Fibroblast of lung (primary cell): ENCODE measurements around the gene GPC3. TPM values are rescaled to one million over a fixed set of nuclear protein-coding genes. Genes with fewer than 3 reads are reported as not detected.

ENCODE experiments used
- DNase-seq, 2 donors: peaks; one replicate each; pipeline versions ENCODE4 v3.0.0 to v3.0.0-alpha.2; 2010; ENCODE audit warnings: low read depth in 2 of 2
- H2AFZ ChIP-seq: 2 replicates; pipeline ENCODE4 v1.5.1; 2012; ENCODE audit warnings: low read length, control low read depth, inconsistent platforms
- H3K27ac ChIP-seq: 2 replicates; pipeline ENCODE4 v1.5.1; 2011; ENCODE audit warnings: low read length, control low read depth; ENCODE audit not compliant: insufficient read depth
- H3K27me3 ChIP-seq: 2 replicates; pipeline ENCODE4 v1.5.1; 2011; ENCODE audit warnings: mild to moderate bottlenecking, low read length; ENCODE audit not compliant: control insufficient read depth, insufficient read depth
- H3K36me3 ChIP-seq: 2 replicates; pipeline ENCODE4 v1.5.1; 2011; ENCODE audit warnings: low read length; ENCODE audit not compliant: control insufficient read depth, insufficient read depth
- H3K4me1 ChIP-seq: 2 replicates; pipeline ENCODE4 v1.5.1; 2011; ENCODE audit warnings: low read length; ENCODE audit not compliant: control insufficient read depth, insufficient read depth; ENCODE audit errors: extremely low read depth
- H3K4me2 ChIP-seq: 2 replicates; pipeline ENCODE4 v1.5.1; 2011; ENCODE audit warnings: low read length, control low read depth; ENCODE audit not compliant: insufficient read depth; ENCODE audit errors: extremely low read depth
- H3K4me3 ChIP-seq, 4 experiments: fragments of 200-600 bp in 1 of 4; sonication (generic) in 1 of 4; replicated peaks in 1 of 4; 2 replicates each; pipeline ENCODE4 v1.5.1; 2011 to 2016; ENCODE audit warnings: low read length in 4 of 4, low read depth in 3 of 4, mild to moderate bottlenecking in 3 of 4, control low read depth in 2 of 4, inconsistent platforms in 1 of 4, mixed read lengths in 1 of 4; ENCODE audit not compliant: insufficient read depth in 1 of 4; ENCODE audit errors: control extremely low read depth in 1 of 4
- H3K79me2 ChIP-seq: 2 replicates; pipeline ENCODE4 v1.5.1; 2012; ENCODE audit warnings: mild to moderate bottlenecking, low read length, inconsistent platforms; ENCODE audit not compliant: control insufficient read depth, insufficient read depth
- H3K9ac ChIP-seq: 2 replicates; pipeline ENCODE4 v1.5.1; 2011; ENCODE audit warnings: mild to moderate bottlenecking, low read length, control low read depth; ENCODE audit not compliant: insufficient read depth
- H3K9me3 ChIP-seq: 2 replicates; pipeline ENCODE4 v1.5.1; 2012; ENCODE audit warnings: low read depth, low read length; ENCODE audit not compliant: control insufficient read depth, insufficient read depth
- H4K20me1 ChIP-seq: 2 replicates; pipeline ENCODE4 v1.5.1; 2011; ENCODE audit warnings: low read length; ENCODE audit not compliant: control insufficient read depth, insufficient read depth; ENCODE audit errors: extremely low read depth
- EZH2 ChIP-seq: IDR thresholded peaks from 2 replicates; pipeline ENCODE4 v1.5.1; 2012; ENCODE audit warnings: low read length, control low read depth, mild to moderate bottlenecking; ENCODE audit errors: missing control alignments
- polyA plus RNA-seq, 2 donors: library from polyadenylated mRNA; depleted of rRNA in 1 of 2; stranded (reverse) in 1 of 2; unstranded in 1 of 2; fragments of >200 nt; gene quantifications; 2 replicates each; pipeline ENCODE4 v1.2.1, GENCODE V29; 2011 to 2012; ENCODE audit warnings: missing spikeins in 1 of 2
- total RNA-seq: library from RNA; depleted of rRNA; stranded (reverse); fragments of >200 nt; gene quantifications from 2 replicates; pipeline ENCODE4 v1.2.1, GENCODE V29; 2014
- TF ChIP-seq, protein P1 (sequence below), 2 donors: IDR thresholded peaks in 1 of 2; conservative IDR thresholded peaks in 1 of 2; 1 replicate in 1 of 2; 2 replicates in 1 of 2; pipeline ENCODE4 v1.5.1; 2011 to 2012; ENCODE audit warnings: low read length in 2 of 2, control low read depth in 1 of 2, inconsistent platforms in 1 of 2, low read depth in 1 of 2, mild to moderate bottlenecking in 1 of 2

The GPC3 gene
- total and polyA plus RNA-seq, 2 donors (not counting 1 experiment from before 2014, with no cell fraction given): 6.4 to 7.1 TPM

DNA sequence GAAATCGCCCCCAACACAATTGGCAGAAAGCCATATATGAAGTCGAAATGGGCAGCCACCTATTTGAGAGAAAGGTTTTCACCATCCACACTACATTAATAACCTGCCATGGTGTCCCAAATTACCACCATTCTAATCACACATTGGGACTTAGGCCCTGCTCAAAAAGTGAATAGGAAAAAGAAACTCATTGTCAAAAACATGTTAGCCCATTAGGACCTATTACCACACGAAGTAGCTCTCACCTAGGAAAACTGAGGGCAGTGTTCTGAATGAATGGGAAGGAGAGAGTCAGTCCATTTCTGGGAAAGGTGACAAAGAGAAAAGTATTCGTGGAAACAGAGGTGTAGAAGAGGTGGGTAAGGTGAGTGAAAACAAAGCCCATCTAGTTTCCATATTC is 60.8 kb downstream of the GPC3 start:
- Histone ChIP-seq H3K79me2 (no peaks in the 10 kb centered on the region), H3K9me3 (no peaks in the 10 kb centered on the region), H3K27me3 (no peaks in the 10 kb centered on the region), H3K4me2 (no peak overlapping the region), H3K4me1 (no peaks in the 10 kb centered on the region), H2AFZ (no peak overlapping the region), H4K20me1 (no peaks in the 10 kb centered on the region), H3K27ac (no peak overlapping the region), H3K36me3 (no peaks in the 10 kb centered on the region), H3K4me3 (no peak overlapping the region), H3K9ac (no peak overlapping the region)
- no peak for DNase-seq
- TF ChIP-seq, protein P1, sequence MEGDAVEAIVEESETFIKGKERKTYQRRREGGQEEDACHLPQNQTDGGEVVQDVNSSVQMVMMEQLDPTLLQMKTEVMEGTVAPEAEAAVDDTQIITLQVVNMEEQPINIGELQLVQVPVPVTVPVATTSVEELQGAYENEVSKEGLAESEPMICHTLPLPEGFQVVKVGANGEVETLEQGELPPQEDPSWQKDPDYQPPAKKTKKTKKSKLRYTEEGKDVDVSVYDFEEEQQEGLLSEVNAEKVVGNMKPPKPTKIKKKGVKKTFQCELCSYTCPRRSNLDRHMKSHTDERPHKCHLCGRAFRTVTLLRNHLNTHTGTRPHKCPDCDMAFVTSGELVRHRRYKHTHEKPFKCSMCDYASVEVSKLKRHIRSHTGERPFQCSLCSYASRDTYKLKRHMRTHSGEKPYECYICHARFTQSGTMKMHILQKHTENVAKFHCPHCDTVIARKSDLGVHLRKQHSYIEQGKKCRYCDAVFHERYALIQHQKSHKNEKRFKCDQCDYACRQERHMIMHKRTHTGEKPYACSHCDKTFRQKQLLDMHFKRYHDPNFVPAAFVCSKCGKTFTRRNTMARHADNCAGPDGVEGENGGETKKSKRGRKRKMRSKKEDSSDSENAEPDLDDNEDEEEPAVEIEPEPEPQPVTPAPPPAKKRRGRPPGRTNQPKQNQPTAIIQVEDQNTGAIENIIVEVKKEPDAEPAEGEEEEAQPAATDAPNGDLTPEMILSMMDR (conservative IDR thresholded peaks at IDR 0.05 in 1 of 2, IDR thresholded peaks at IDR 0.05 in 1 of 2; ENCODE audit: low read depth in 1 of 2, low read length in 2 of 2): no peak
- no peak for TF ChIP-seq EZH2

DNA sequence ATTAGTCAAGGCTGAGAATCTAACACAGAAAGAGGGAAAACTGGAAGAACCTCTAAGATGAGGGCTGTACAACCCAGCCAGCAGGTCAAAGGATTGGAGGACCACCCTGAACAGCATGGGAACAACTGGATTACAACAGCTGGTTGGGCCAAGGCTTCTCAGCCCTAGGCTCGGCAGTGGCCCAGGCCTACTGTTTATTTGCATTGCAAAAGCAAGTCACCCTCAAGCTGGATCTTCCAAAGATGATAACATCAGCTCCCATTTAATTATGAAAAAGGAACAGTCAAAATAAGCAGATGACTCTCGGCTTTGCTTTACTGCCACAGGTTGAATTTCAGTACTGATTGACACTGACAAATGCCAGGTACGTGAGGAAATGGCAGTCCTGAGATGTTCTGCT is 61.8 kb downstream of the GPC3 start:
- no peaks in the 10 kb centered on the region for H3K36me3 ChIP-seq
- H4K20me1 ChIP-seq: no peaks in the 10 kb centered on the region
- no peak overlapping the region for H3K9ac ChIP-seq
- no peaks in the 10 kb centered on the region for H3K79me2 ChIP-seq
- no peak overlapping the region for H2AFZ ChIP-seq
- no peaks in the 10 kb centered on the region for H3K9me3 ChIP-seq
- H3K4me1 ChIP-seq: no peaks in the 10 kb centered on the region
- DNase-seq: no peak
- no peak overlapping the region for H3K4me2 ChIP-seq
- TF ChIP-seq, protein P1 (conservative IDR thresholded peaks at IDR 0.05 in 1 of 2, IDR thresholded peaks at IDR 0.05 in 1 of 2; ENCODE audit: low read depth in 1 of 2, low read length in 2 of 2): no peak
- no peak for TF ChIP-seq EZH2
- H3K27me3 ChIP-seq: no peaks in the 10 kb centered on the region
- no peak overlapping the region for H3K4me3 ChIP-seq
- no peak overlapping the region for H3K27ac ChIP-seq

DNA sequence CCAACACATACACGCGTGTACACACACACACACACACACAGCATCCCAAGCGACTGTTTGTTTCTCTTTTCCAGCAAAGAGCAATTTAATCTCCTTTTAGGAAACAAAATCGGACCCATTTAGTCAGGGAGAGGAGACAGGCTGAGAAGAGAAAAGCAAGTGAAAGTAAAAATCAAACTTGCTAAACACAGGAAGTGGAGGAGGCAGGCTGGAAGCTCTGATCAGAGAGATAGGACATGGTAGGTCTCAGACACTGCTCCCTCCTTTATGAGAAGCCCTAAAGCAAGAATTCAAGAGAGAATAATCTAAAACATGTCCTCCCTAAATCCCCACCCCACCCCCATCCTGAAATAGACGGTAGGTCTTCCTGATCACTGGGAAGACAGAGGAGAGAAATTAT is 62.3 kb downstream of the GPC3 start:
- TF ChIP-seq, protein P1 (conservative IDR thresholded peaks at IDR 0.05 in 1 of 2, IDR thresholded peaks at IDR 0.05 in 1 of 2; ENCODE audit: low read depth in 1 of 2, low read length in 2 of 2): no peak
- TF ChIP-seq EZH2: no peak
- peak in 1 of 2 donors; percentile 11 for DNase-seq
- peak overlapping the region; percentile 48 for H2AFZ ChIP-seq
- no peaks in the 10 kb centered on the region for H3K79me2 ChIP-seq
- H3K36me3 ChIP-seq: no peaks in the 10 kb centered on the region
- H3K4me2 ChIP-seq: no peak overlapping the region
- no peaks in the 10 kb centered on the region for H4K20me1 ChIP-seq
- H3K27me3 ChIP-seq: no peaks in the 10 kb centered on the region
- no peak overlapping the region for H3K4me3 ChIP-seq
- no peaks in the 10 kb centered on the region for H3K9me3 ChIP-seq
- H3K9ac ChIP-seq: no peak overlapping the region
- H3K27ac ChIP-seq: no peak overlapping the region
- no peaks in the 10 kb centered on the region for H3K4me1 ChIP-seq
